ENCODE measurements around the gene DNM3. TPM values are rescaled to one million over a fixed set of nuclear protein-coding genes. Genes with fewer than 3 reads are reported as not detected.

Gene DNM3
- total and polyA plus RNA-seq, 4 donors, result 2.1 to 16.3 (median 5.6) TPM

GRCh38 chr1:172136925-172137324 is 295.6 kb downstream of the DNM3 start:
- Histone ChIP-seq H3K4me3 (no peak overlapping the region), H3K27me3 (ENCODE audit: control insufficient read depth in 3 of 3, insufficient read depth in 3 of 3, low read length in 2 of 3) (no peaks in the 10 kb centered on the region), H3K9ac (ENCODE audit: insufficient read depth in 1 of 2, low read length in 2 of 2) (no peak overlapping the region), H3K4me1 (ENCODE audit: control insufficient read depth in 5 of 5, insufficient read depth in 5 of 5, low read length in 5 of 5) (peaks cover 0 to 36% (median 6%) of the 10 kb centered on the region in 5 donors), H3K27ac (ENCODE audit: low read depth in 1 of 2, low read length in 1 of 2) (peak overlapping the region in 1 of 2 donors; percentile 32), H3K36me3 (ENCODE audit: control insufficient read depth in 4 of 4, insufficient read depth in 4 of 4, low read length in 4 of 4) (peaks cover 0 to 9% (median 4%) of the 10 kb centered on the region in 4 donors), H3K9me3 (ENCODE audit: control insufficient read depth in 4 of 4, insufficient read depth in 3 of 4, low read length in 3 of 4) (no peaks in the 10 kb centered on the region)
- peak in 1 of 3 donors; percentile 24 for DNase-seq
- ATAC-seq (ENCODE audit: insufficient read depth, low FRiP score), result no peak
- 74 to 82% methylated on average over 5 of the region's 5 CpGs for WGBS, 2 donors
- TF ChIP-seq CTCF (IDR thresholded peaks at IDR 0.05; ENCODE audit: control extremely low read depth, extremely low read depth), result no peak

GRCh38 chr1:172137703-172138454 is 296.6 kb downstream of the DNM3 start:
- H3K36me3 ChIP-seq (ENCODE audit: control insufficient read depth in 4 of 4, insufficient read depth in 4 of 4, low read length in 4 of 4), result peaks cover 0 to 15% (median 4%) of the 10 kb centered on the region in 4 donors
- DNase-seq, result peak in 1 of 3 donors; percentile 26
- H3K4me1 ChIP-seq (ENCODE audit: control insufficient read depth in 5 of 5, insufficient read depth in 5 of 5, low read length in 5 of 5), result peaks cover 0 to 36% (median 6%) of the 10 kb centered on the region in 5 donors
- no peaks in the 10 kb centered on the region for H3K9me3 ChIP-seq (ENCODE audit: control insufficient read depth in 4 of 4, insufficient read depth in 3 of 4, low read length in 3 of 4)
- no peak overlapping the region for H3K4me3 ChIP-seq
- no peaks in the 10 kb centered on the region for H3K27me3 ChIP-seq (ENCODE audit: control insufficient read depth in 3 of 3, insufficient read depth in 3 of 3, low read length in 2 of 3)
- no peak for ATAC-seq (ENCODE audit: insufficient read depth, low FRiP score)
- no peak overlapping the region for H3K27ac ChIP-seq (ENCODE audit: low read depth in 1 of 2, low read length in 1 of 2)
- no peak overlapping the region for H3K9ac ChIP-seq (ENCODE audit: insufficient read depth in 1 of 2, low read length in 2 of 2)
- WGBS, 2 donors, result 98% methylated on average over 3 of the region's 3 CpGs
- no peak for TF ChIP-seq CTCF (IDR thresholded peaks at IDR 0.05; ENCODE audit: control extremely low read depth, extremely low read depth)

GRCh38 chr1:172138634-172139033 is 297.3 kb downstream of the DNM3 start:
- no peak for TF ChIP-seq CTCF (IDR thresholded peaks at IDR 0.05; ENCODE audit: control extremely low read depth, extremely low read depth)
- no peak for ATAC-seq (ENCODE audit: insufficient read depth, low FRiP score)
- whole genome bisulfite sequencing, 2 donors, result 94 to 98% methylated on average over 2 of the region's 2 CpGs
- H3K4me3 ChIP-seq, result no peak overlapping the region
- peak overlapping the region in 1 of 2 donors; percentile 50 for H3K9ac ChIP-seq (ENCODE audit: insufficient read depth in 1 of 2, low read length in 2 of 2)
- peak overlapping the region in 1 of 2 donors; percentile 53 for H3K27ac ChIP-seq (ENCODE audit: low read depth in 1 of 2, low read length in 1 of 2)
- no peaks in the 10 kb centered on the region for H3K9me3 ChIP-seq (ENCODE audit: control insufficient read depth in 4 of 4, insufficient read depth in 3 of 4, low read length in 3 of 4)
- peak in 1 of 3 donors; percentile 17 for DNase-seq
- H3K36me3 ChIP-seq (ENCODE audit: control insufficient read depth in 4 of 4, insufficient read depth in 4 of 4, low read length in 4 of 4), result peaks cover 0 to 16% (median 4%) of the 10 kb centered on the region in 4 donors
- no peaks in the 10 kb centered on the region for H3K27me3 ChIP-seq (ENCODE audit: control insufficient read depth in 3 of 3, insufficient read depth in 3 of 3, low read length in 2 of 3)
- peaks cover 0 to 36% (median 6%) of the 10 kb centered on the region in 5 donors for H3K4me1 ChIP-seq (ENCODE audit: control insufficient read depth in 5 of 5, insufficient read depth in 5 of 5, low read length in 5 of 5)

All from lung (tissue), 12 donors.